Left ventricle myocardium inferior (tissue), 1 donor: Measurements from ENCODE around the gene LRP2BP. TPM values are rescaled to one million over a fixed set of nuclear protein-coding genes. Genes with fewer than 3 reads are reported as not detected.
"Not testable (repeated sequence)": the region's sequence is repeated elsewhere in the genome, so short reads cannot be mapped to it uniquely, and the experiment has no call there.

Experiments
- DNase-seq: peaks from one replicate; pipeline ENCODE4 v3.0.0-alpha.2; 2020
- H3K27ac ChIP-seq: fragments of 200-600 bp; replicated peaks from 2 replicates; pipeline ENCODE4 v1.8.0; 2021
- H3K27me3 ChIP-seq: fragments of 200-600 bp; 2 replicates; pipeline ENCODE4 v1.8.0; 2021; ENCODE audit warnings: low read depth
- H3K36me3 ChIP-seq: fragments of 200-600 bp; 2 replicates; pipeline ENCODE4 v1.8.0; 2021
- H3K4me1 ChIP-seq: fragments of 200-600 bp; 2 replicates; pipeline ENCODE4 v1.8.0; 2021
- H3K4me3 ChIP-seq: fragments of 200-600 bp; 2 replicates; pipeline ENCODE4 v1.8.0; 2021; ENCODE audit warnings: mild to moderate bottlenecking, moderate library complexity
- H3K9me3 ChIP-seq: fragments of 200-600 bp; replicated peaks from 2 replicates; pipeline ENCODE4 v1.8.0; 2021
- CTCF ChIP-seq: fragments of 200-600 bp; IDR thresholded peaks from 2 replicates; pipeline ENCODE4 v1.8.0; 2021; ENCODE audit warnings: antibody characterized with exemption, mild to moderate bottlenecking, borderline replicate concordance
- intact Hi-C: fragments of 100-400 bp; cut with micrococcal nuclease; formaldehyde crosslinking; loops from one replicate; pipeline ENCODE4 v1.11.0; 2022
- total RNA-seq: library from RNA; stranded (reverse); fragmentation: NEBNext Ultra II Directional; extraction: Animal tissue kit (Norgen Biotek cat#: 25700); gene quantifications from one replicate; pipeline ENCODE4 v1.2.1, GENCODE V29; 2021
- donor health status: DM: no; HTN: yes; CAD: no; lungs with severe emphysema.

LRP2BP gene
- total RNA-seq, 1 donor from 2014 or later: 2.8 TPM

GRCh38 chr4:185323606-185324005 lies 72.1 kb downstream of the LRP2BP start:
- H3K4me3 ChIP-seq: no peak overlapping the region
- intact Hi-C loops: no loop called here
- no peaks in the 10 kb centered on the region for H3K27me3 ChIP-seq
- H3K4me1 ChIP-seq: no peaks in the 10 kb centered on the region
- TF ChIP-seq CTCF: no peak
- H3K36me3 ChIP-seq: peaks cover 29% of the 10 kb centered on the region
- H3K27ac ChIP-seq: no peak overlapping the region
- DNase-seq: no peak
- H3K9me3 ChIP-seq: no peaks in the 10 kb centered on the region

- Histone ChIP-seq H3K4me3 (no peak overlapping the region), H3K27me3 (no peaks in the 10 kb centered on the region), H3K9me3 (no peaks in the 10 kb centered on the region), H3K27ac (no peak overlapping the region), H3K36me3 (peaks cover 30% of the 10 kb centered on the region), H3K4me1 (no peaks in the 10 kb centered on the region)
- intact Hi-C loops: no loop called here
- no peak for DNase-seq
- no peak for TF ChIP-seq CTCF
Observed at GRCh38 chr4:185322803-185323202, 72.9 kb downstream of the LRP2BP start.

GRCh38 chr4:185318679-185319078 lies 77.0 kb downstream of the LRP2BP start:
- peaks cover 48% of the 10 kb centered on the region for H3K36me3 ChIP-seq

GRCh38 chr4:185317880-185318279 lies 77.8 kb downstream of the LRP2BP start:
- no peak overlapping the region for H3K4me3 ChIP-seq
- H3K4me1 ChIP-seq: no peaks in the 10 kb centered on the region
- intact Hi-C loops: no loop called here
- H3K27me3 ChIP-seq: no peaks in the 10 kb centered on the region
- no peak for DNase-seq
- H3K36me3 ChIP-seq: peaks cover 56% of the 10 kb centered on the region
- H3K27ac ChIP-seq: no peak overlapping the region
- no peak for TF ChIP-seq CTCF
- peaks cover 5% of the 10 kb centered on the region for H3K9me3 ChIP-seq

More at GRCh38 chr4:185318679-185319078, 77.0 kb downstream of the LRP2BP start:
- TF ChIP-seq CTCF: no peak
- intact Hi-C loops: no loop called here
- DNase-seq: no peak
- Histone ChIP-seq H3K27ac (no peak overlapping the region), H3K4me1 (no peaks in the 10 kb centered on the region), H3K4me3 (no peak overlapping the region), H3K9me3 (peaks cover 5% of the 10 kb centered on the region), H3K27me3 (no peaks in the 10 kb centered on the region)

GRCh38 chr4:185317462-185317861 lies 78.3 kb downstream of the LRP2BP start:
- H3K9me3 ChIP-seq, H3K4me3 ChIP-seq, intact Hi-C loops, H3K27ac ChIP-seq, H3K27me3 ChIP-seq, DNase-seq, H3K4me1 ChIP-seq: not testable (repeated sequence)
- H3K36me3 ChIP-seq: peaks cover 60% of the 10 kb centered on the region

Other genes starting within 250 kb of the LRP2BP start
- 11.7 TPM for gene CFAP97, start 191.9 kb downstream of the LRP2BP start, total RNA-seq
- 10.8 TPM for gene SNX25, start 186.3 kb downstream of the LRP2BP start, total RNA-seq
- gene ANKRD37, start 917 bp upstream of the LRP2BP start, total RNA-seq: 18.0 TPM
- 51.2 TPM for gene UFSP2, start 30.0 kb upstream of the LRP2BP start, total RNA-seq
- gene CCDC110, start 75.8 kb upstream of the LRP2BP start, total RNA-seq: 2.0 TPM
- 308 TPM for gene PDLIM3, start 139.6 kb upstream of the LRP2BP start, total RNA-seq